Measurements from ENCODE around the gene PSMD2. TPM values are rescaled to one million over a fixed set of nuclear protein-coding genes. Genes with fewer than 3 reads are reported as not detected.

PSMD2 gene
- total and polyA plus RNA-seq, 2 of the 8 experiments (the other 6 are each of a cell fraction or from before 2014, with no cell fraction given): 350 to 363 TPM

DNA sequence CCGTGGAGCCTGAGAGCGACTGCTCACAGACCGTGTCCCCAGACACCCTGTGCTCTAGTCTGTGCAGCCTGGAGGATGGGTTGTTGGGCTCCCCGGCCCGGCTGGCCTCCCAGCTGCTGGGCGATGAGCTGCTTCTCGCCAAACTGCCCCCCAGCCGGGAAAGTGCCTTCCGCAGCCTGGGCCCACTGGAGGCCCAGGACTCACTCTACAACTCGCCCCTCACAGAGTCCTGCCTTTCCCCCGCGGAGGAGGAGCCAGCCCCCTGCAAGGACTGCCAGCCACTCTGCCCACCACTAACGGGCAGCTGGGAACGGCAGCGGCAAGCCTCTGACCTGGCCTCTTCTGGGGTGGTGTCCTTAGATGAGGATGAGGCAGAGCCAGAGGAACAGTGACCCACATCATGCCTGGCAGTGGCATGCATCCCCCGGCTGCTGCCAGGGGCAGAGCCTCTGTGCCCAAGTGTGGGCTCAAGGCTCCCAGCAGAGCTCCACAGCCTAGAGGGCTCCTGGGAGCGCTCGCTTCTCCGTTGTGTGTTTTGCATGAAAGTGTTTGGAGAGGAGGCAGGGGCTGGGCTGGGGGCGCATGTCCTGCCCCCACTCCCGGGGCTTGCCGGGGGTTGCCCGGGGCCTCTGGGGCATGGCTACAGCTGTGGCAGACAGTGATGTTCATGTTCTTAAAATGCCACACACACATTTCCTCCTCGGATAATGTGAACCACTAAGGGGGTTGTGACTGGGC lies 45.7 kb downstream of the PSMD2 start:
- no peak overlapping the region for H3K4me3 ChIP-seq (ENCODE audit: extremely low read depth in 1 of 4, insufficient read depth in 2 of 4, low read depth in 3 of 4, low read length in 4 of 4)
- H3K9ac ChIP-seq (replicated peaks in 1 of 4; ENCODE audit: extremely low read depth in 1 of 4, low read depth in 3 of 4, low read length in 3 of 4): 0 out of 7 replicates have a peak overlapping the region, but pooled peaks of 1 of the 4 experiments have one; percentile 17
- no peak overlapping the region for H3K4me2 ChIP-seq (ENCODE audit: insufficient read depth in 1 of 2, low read depth in 2 of 2, low read length in 2 of 2)
- FAIRE-seq: no peak
- no peak overlapping the region for H2BK20ac ChIP-seq (ENCODE audit: low read length)
- no peak for TF ChIP-seq TBP (IDR thresholded peaks at IDR 0.05; ENCODE audit: low read depth, low read length)
- no peak for TF ChIP-seq FOSL1 (IDR thresholded peaks at IDR 0.05; ENCODE audit: insufficient read depth, low read depth, low read length)
- H2BK12ac ChIP-seq (ENCODE audit: low read depth, low read length): no peak overlapping the region
- peak overlapping the region; percentile 13; the same call in 1 of the 2 replicates for H2BK5ac ChIP-seq (ENCODE audit: low read depth, low read length)
- 85% methylated on average over 22 of the region's 24 CpGs; no CpG with 5 or more reads in 1 of the 2 experiments for WGBS, 2 experiments (ENCODE audit: extremely low coverage in 1 of 2, insufficient coverage in 1 of 2, insufficient read length in 1 of 2, insufficient replicate concordance in 2 of 2, low coverage in 1 of 2, low lambda C conversion rate in 2 of 2, missing lambda C conversion rate in 1 of 2)
- H2BK120ac ChIP-seq (replicated peaks; ENCODE audit: low read depth, low read length): no peak overlapping the region
- H3K18ac ChIP-seq (ENCODE audit: extremely low read depth, low read length): no peak overlapping the region
- peaks cover 0 to 16% (median 1%) of the 10 kb centered on the region in 4 experiments; a peak in 6 of 8 replicates for H3K36me3 ChIP-seq (ENCODE audit: control insufficient read depth in 2 of 4, insufficient read depth in 4 of 4, low read length in 3 of 4)
- no peak overlapping the region for H3K56ac ChIP-seq (replicated peaks; ENCODE audit: insufficient read length, low read depth, low read length)
- no peak overlapping the region for H3K23ac ChIP-seq (ENCODE audit: insufficient read length)
- H2AK5ac ChIP-seq (ENCODE audit: low read depth, low read length): no peak overlapping the region
- no peak overlapping the region; the same call in 1 of the 2 replicates for H4K8ac ChIP-seq (ENCODE audit: extremely low read depth, insufficient read depth, low read length)
- ChIA-PET POLR2A (ENCODE audit: partially characterized antibody) (interaction anchor here (0.5 to 2.4 kb wide), 14 partner anchors 8 to 181 kb away, joined by 3 to 15 read pairs (median 4); partner anchors contain the start of genes ABCF3, CLCN2, FAM131A and POLR2H), CTCF (ENCODE audit: partially characterized antibody) (interaction anchor here (1.0 to 7.4 kb wide), 9 partner anchors 8 to 195 kb away, joined by 3 to 49 read pairs (median 6); partner anchors contain the start of gene FAM131A)
- H3K79me2 ChIP-seq (ENCODE audit: control insufficient read depth in 1 of 2, insufficient read depth in 2 of 2, low read length in 2 of 2): no peaks in the 10 kb centered on the region; a peak in 1 of 4 replicates
- peaks cover 4 to 18% of the 10 kb centered on the region in 2 experiments for H4K20me1 ChIP-seq (replicated peaks in 1 of 2; ENCODE audit: control insufficient read depth in 1 of 2, insufficient read depth in 2 of 2, low read length in 2 of 2)
- H3K4ac ChIP-seq (replicated peaks; ENCODE audit: insufficient read length, low read depth, low read length): no peak overlapping the region
- DNase-seq (ENCODE audit: low read depth in 1 of 2, low spot score in 2 of 2): no peak
- no peak overlapping the region for H4K5ac ChIP-seq (ENCODE audit: insufficient read length, low read depth, low read length)
- H4K91ac ChIP-seq (replicated peaks; ENCODE audit: insufficient read length, low read length): no peak overlapping the region
- no peak overlapping the region for H2AFZ ChIP-seq (ENCODE audit: low read length)
- H3K14ac ChIP-seq (ENCODE audit: insufficient read length): no peak overlapping the region
- no peaks in the 10 kb centered on the region; the same call in 1 of the 2 replicates for H3K79me1 ChIP-seq (ENCODE audit: low read depth, low read length)
- H3K23me2 ChIP-seq (ENCODE audit: low read depth, low read length): no peaks in the 10 kb centered on the region
- H3K27ac ChIP-seq (ENCODE audit: low read depth, low read length): no peak overlapping the region
- H3K9me3 ChIP-seq (ENCODE audit: insufficient read depth in 2 of 2, low read depth in 1 of 2, low read length in 1 of 2): no peaks in the 10 kb centered on the region
- peaks cover 0 to 10% (median 7%) of the 10 kb centered on the region in 4 experiments; a peak in 6 of 7 replicates for H3K4me1 ChIP-seq (replicated peaks in 1 of 4; ENCODE audit: control insufficient read depth in 3 of 4, insufficient read depth in 4 of 4, low read length in 3 of 4)
- H2BK15ac ChIP-seq (ENCODE audit: low read length): peak overlapping the region; percentile 46; the same call in 1 of the 2 replicates
- H3K27me3 ChIP-seq (replicated peaks in 1 of 4; ENCODE audit: control insufficient read depth in 3 of 4, extremely low read depth in 1 of 4, insufficient read depth in 3 of 4, low read length in 3 of 4): no peaks in the 10 kb centered on the region

All from H1 (cell line).